ENCODE results near the gene IL15RA.

DNA sequence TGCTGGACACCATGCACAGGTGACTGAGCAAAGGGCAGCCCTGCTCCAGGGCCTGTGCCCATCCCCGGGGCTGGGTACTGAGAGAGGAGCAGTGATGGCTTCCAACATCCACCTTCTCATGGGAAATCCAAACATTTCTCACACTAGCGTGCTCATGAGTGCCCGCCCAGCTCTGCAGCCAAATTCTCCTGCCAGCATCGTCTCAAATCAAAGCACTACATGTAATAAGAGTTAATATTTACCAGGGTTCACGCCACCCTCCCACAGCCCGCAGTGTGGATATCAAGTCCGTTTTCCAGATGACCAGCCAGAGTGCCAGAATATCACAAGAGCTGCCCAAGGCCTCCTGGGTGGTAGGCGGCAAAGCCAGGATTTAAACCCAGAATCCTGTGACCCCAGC, 12.1 kb downstream of the IL15RA start:
- TF ChIP-seq, protein P1, sequence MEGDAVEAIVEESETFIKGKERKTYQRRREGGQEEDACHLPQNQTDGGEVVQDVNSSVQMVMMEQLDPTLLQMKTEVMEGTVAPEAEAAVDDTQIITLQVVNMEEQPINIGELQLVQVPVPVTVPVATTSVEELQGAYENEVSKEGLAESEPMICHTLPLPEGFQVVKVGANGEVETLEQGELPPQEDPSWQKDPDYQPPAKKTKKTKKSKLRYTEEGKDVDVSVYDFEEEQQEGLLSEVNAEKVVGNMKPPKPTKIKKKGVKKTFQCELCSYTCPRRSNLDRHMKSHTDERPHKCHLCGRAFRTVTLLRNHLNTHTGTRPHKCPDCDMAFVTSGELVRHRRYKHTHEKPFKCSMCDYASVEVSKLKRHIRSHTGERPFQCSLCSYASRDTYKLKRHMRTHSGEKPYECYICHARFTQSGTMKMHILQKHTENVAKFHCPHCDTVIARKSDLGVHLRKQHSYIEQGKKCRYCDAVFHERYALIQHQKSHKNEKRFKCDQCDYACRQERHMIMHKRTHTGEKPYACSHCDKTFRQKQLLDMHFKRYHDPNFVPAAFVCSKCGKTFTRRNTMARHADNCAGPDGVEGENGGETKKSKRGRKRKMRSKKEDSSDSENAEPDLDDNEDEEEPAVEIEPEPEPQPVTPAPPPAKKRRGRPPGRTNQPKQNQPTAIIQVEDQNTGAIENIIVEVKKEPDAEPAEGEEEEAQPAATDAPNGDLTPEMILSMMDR (conservative IDR thresholded peaks at IDR 0.05 in 1 of 2, IDR thresholded peaks at IDR 0.05 in 1 of 2; ENCODE audit: extremely low read depth in 1 of 2, insufficient read depth in 1 of 2, low read depth in 1 of 2, low read length in 2 of 2), result no peak
- TF ChIP-seq EZH2 (IDR thresholded peaks at IDR 0.05; ENCODE audit: borderline replicate concordance, low read length), result no peak

All from mammary epithelial cell (primary cell).